Adipose tissue (tissue), 3 donors: Measurements from ENCODE around the gene GEMIN7. TPM values are rescaled to one million over a fixed set of nuclear protein-coding genes. Genes with fewer than 3 reads are reported as not detected.

Experiments
- H3K27ac ChIP-seq: one replicate; pipeline ENCODE4 v1.5.1; 2013; ENCODE audit warnings: low read depth, low read length
- WGBS, 3 donors: extraction: QIAGEN DNeasy Blood & Tissue Kit; methylation state at CpG; one replicate each; pipeline ENCODE4 v1.1.7; 2013; 5-methylcytosine and 5-hydroxymethylcytosine counted together
- polyA plus RNA-seq, 3 donors: library from polyadenylated mRNA; stranded (reverse); fragments of 200-250 nt; gene quantifications; one replicate each; pipeline ENCODE4 v1.2.3, GENCODE V29; 2013
- donor health status: healthy with polysubstance abuse.
- donor health status: Bipolar disorder and iron deficiency.
- donor health status: healthy.

The GEMIN7 gene
- polyA plus RNA-seq, 3 donors, result 12.4 to 29.6 (median 19.3) TPM

DNA sequence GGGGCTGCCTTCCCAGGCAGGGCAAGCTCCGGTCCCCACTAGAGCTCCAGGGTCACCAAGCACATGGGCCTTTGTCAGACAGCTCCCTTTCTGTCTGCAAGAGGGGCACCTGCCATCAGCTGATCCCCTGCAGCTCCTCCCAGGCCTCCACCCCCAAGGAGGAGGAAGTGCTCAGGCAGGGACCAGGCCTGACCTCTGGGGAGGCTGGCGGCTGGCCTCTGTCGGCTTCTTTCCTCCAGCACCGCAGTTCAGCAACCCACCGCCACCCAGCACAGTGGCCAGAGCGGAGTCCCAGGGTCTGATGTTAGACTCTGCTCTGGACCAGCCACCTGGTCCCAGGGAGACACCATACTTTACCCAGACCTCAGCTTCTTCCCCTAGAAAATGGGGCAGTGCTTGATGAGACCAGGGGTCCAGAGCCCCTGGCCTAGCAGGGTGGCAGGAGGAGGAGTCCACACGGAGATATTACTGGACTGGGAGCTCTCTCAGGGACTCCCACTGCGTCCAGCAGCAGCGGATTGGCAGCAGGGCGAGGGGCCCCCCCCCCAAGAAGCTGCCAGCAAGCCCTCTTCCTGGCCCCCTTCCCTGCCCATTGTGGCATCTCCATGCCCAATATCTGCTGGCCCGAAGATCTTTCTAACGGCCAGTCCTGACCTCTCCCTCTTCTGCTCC lies 57.6 kb downstream of the GEMIN7 start:
- no peak overlapping the region for H3K27ac ChIP-seq
- 73 to 83% (median 82%) methylated on average over 12 of the region's 12 CpGs for WGBS, 3 donors

GRCh38 chr19:45137179-45137761 lies 58.2 kb downstream of the GEMIN7 start:
- 72 to 79% (median 73%) methylated on average over 17 of the region's 17 CpGs for WGBS, 3 donors
- no peak overlapping the region for H3K27ac ChIP-seq

- H3K27ac ChIP-seq, result no peak overlapping the region
- 86 to 89% (median 86%) methylated on average over 9 to 11 of the region's 11 CpGs for WGBS, 3 donors
Observed at GRCh38 chr19:45138303-45138751, 59.3 kb downstream of the GEMIN7 start.

- WGBS, 3 donors, result 94 to 95% (median 95%) methylated on average over 24 of the region's 24 CpGs
- H3K27ac ChIP-seq, result no peak overlapping the region
Observed at GRCh38 chr19:45139286-45140143, 60.5 kb downstream of the GEMIN7 start.

DNA sequence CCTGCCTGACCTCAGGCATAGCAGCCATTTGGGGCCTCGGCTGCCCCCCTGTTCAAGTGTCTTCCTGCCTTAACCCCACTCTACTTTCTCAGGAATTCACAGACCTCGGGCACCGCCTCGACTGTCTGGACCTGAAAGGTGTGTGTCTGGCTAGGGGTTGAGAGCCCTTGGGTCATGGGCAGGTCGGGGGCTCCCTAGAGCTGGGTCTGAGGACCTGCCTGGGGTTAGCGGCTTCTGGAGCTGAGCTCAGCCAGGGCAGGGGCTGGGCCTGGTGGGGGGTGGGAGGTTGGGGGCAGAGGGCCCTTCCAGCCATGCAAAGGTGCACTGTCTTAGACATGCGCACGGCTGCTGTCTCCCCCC lies 61.1 kb downstream of the GEMIN7 start:
- no peak overlapping the region for H3K27ac ChIP-seq
- 91 to 93% (median 93%) methylated on average over 8 of the region's 8 CpGs for WGBS, 3 donors

GRCh38 chr19:45140533-45140932 lies 61.5 kb downstream of the GEMIN7 start:
- no peak overlapping the region for H3K27ac ChIP-seq
- 92 to 97% (median 95%) methylated on average over 11 of the region's 11 CpGs for WGBS, 3 donors

Other genes starting within 250 kb of the GEMIN7 start
- 10 to 100 TPM; 23.8 to 83.0 (median 58.7) TPM for gene NECTIN2, start 233.0 kb upstream of the GEMIN7 start, polyA plus RNA-seq
- gene TOMM40, start 188.0 kb upstream of the GEMIN7 start, polyA plus RNA-seq, result 10 to 100 TPM; 25.6 to 60.5 (median 26.4) TPM
- 1,000 to 10,000 TPM in 1 of 3 donors, 100 to 1,000 TPM in 2; 118 to 1,060 (median 448) TPM for gene APOE, start 173.5 kb upstream of the GEMIN7 start, polyA plus RNA-seq
- gene APOC1, start 164.7 kb upstream of the GEMIN7 start, polyA plus RNA-seq, result 10 to 100 TPM; 33.9 to 42.9 (median 40.3) TPM
- gene APOC4, start 137.0 kb upstream of the GEMIN7 start, polyA plus RNA-seq, result not detected
- gene APOC2, start 133.2 kb upstream of the GEMIN7 start, polyA plus RNA-seq, result under 1 TPM in 2 of 3 donors, not detected in 1; 0.18 to 0.36 TPM
- gene CLPTM1, start 123.9 kb upstream of the GEMIN7 start, polyA plus RNA-seq, result 100 to 1,000 TPM in 1 of 3 donors, 10 to 100 TPM in 2; 55.8 to 151 (median 75.7) TPM
- gene RELB, start 77.8 kb upstream of the GEMIN7 start, polyA plus RNA-seq, result 10 to 100 TPM; 11.0 to 64.9 (median 12.7) TPM
- gene CLASRP, start 40.2 kb upstream of the GEMIN7 start, polyA plus RNA-seq, result 10 to 100 TPM; 40.2 to 73.4 (median 57.3) TPM
- gene ZNF296, start 2.8 kb upstream of the GEMIN7 start, polyA plus RNA-seq, result under 1 TPM; 0.22 to 0.48 (median 0.45) TPM
- gene PPP1R37, start 13.9 kb downstream of the GEMIN7 start, polyA plus RNA-seq, result 10 to 100 TPM; 15.4 to 17.5 (median 16.9) TPM
- gene NKPD1, start 81.7 kb downstream of the GEMIN7 start, polyA plus RNA-seq, result under 1 TPM; 0.04 to 0.11 (median 0.05) TPM
- gene TRAPPC6A, start 99.0 kb downstream of the GEMIN7 start, polyA plus RNA-seq, result 10 to 100 TPM; 25.0 to 43.9 (median 31.7) TPM
- 1 to 10 TPM; 3.5 to 4.0 (median 3.9) TPM for gene BLOC1S3, start 99.5 kb downstream of the GEMIN7 start, polyA plus RNA-seq
- 1 to 10 TPM; 1.1 to 5.0 (median 1.7) TPM for gene EXOC3L2, start 166.1 kb downstream of the GEMIN7 start, polyA plus RNA-seq
- gene MARK4, start 172.0 kb downstream of the GEMIN7 start, polyA plus RNA-seq, result 10 to 100 TPM; 10.8 to 18.7 (median 14.7) TPM
- gene CKM, start 243.6 kb downstream of the GEMIN7 start, polyA plus RNA-seq, result 10 to 100 TPM in 1 of 3 donors, 1 to 10 TPM in 2; 2.9 to 12.5 (median 9.2) TPM